ENCODE data around the gene ALG1.
"Not testable (repeated sequence)": the region's sequence is repeated elsewhere in the genome, so short reads cannot be mapped to it uniquely, and the experiment has no call there.

ALG1 gene

GRCh38 chr16:5045499-5046115 lies 26.0 kb upstream of the ALG1 start:
- no peak for FAIRE-seq

- FAIRE-seq, result no peak
Observed at GRCh38 chr16:5046914-5047313, 24.7 kb upstream of the ALG1 start.

GRCh38 chr16:5054876-5055865 lies 16.5 kb upstream of the ALG1 start:
- FAIRE-seq, result no peak

GRCh38 chr16:5056352-5056751 lies 15.3 kb upstream of the ALG1 start:
- no peak for FAIRE-seq

- no peak for FAIRE-seq
Observed at GRCh38 chr16:5058476-5058875, 13.2 kb upstream of the ALG1 start.

- FAIRE-seq, result no peak
Observed at GRCh38 chr16:5059386-5060072, 12.1 kb upstream of the ALG1 start.

GRCh38 chr16:5060073-5060641 lies 11.5 kb upstream of the ALG1 start:
- FAIRE-seq, result no peak

- no peak for FAIRE-seq
Observed at GRCh38 chr16:5062051-5062450, 9.6 kb upstream of the ALG1 start.

- FAIRE-seq, result no peak
Observed at GRCh38 chr16:5062790-5063765, 8.6 kb upstream of the ALG1 start.

- FAIRE-seq, result no peak
Observed at GRCh38 chr16:5064915-5065314, 6.7 kb upstream of the ALG1 start.

GRCh38 chr16:5065326-5065725 lies 6.3 kb upstream of the ALG1 start:
- FAIRE-seq, result no peak

GRCh38 chr16:5065813-5066212 lies 5.8 kb upstream of the ALG1 start, which contains the start of gene C16orf89:
C16orf89 (minus strand) TSS chr16:5065956; CDS start chr16:5065908, 48 bp downstream.
- FAIRE-seq, result no peak

- no peak for FAIRE-seq
Observed at GRCh38 chr16:5066511-5066910, 5.1 kb upstream of the ALG1 start.

- FAIRE-seq, result no peak
Observed at GRCh38 chr16:5069048-5069447, 2.6 kb upstream of the ALG1 start.

- no peak for FAIRE-seq
Observed at GRCh38 chr16:5069854-5070253, 1.8 kb upstream of the ALG1 start.

GRCh38 chr16:5070431-5071186 lies 1.0 kb upstream of the ALG1 start:
- FAIRE-seq, result no peak

- FAIRE-seq, result no peak
Observed at GRCh38 chr16:5071341-5071680, 332 bp upstream of the ALG1 start.

GRCh38 chr16:5072334-5073278 lies 963 bp downstream of the ALG1 start:
- FAIRE-seq, result no peak

GRCh38 chr16:5073279-5073629 lies 1.6 kb downstream of the ALG1 start:
- FAIRE-seq, result no peak

GRCh38 chr16:5073771-5074170 lies 2.1 kb downstream of the ALG1 start:
- FAIRE-seq, result not testable (repeated sequence)
